K562 (cell line): ENCODE data around the gene GALNT13. TPM values are rescaled to one million over a fixed set of nuclear protein-coding genes. Genes with fewer than 3 reads are reported as not detected.

ENCODE experiments used
- ATAC-seq: fragments of 200-7000 bp; cut with Tn5 transposase; 3 replicates; pipeline ENCODE4 v1.9.1; 2020; ENCODE audit warnings: moderate library complexity
- BruUV-seq: library from RNA; stranded (reverse); fragments of 400-500 nt; replicated peaks from 2 replicates; lab custom pipeline; 2021; lab: Mats Ljungman, UMichigan
- CTCF ChIA-PET: fragments of 300-600 bp; formaldehyde crosslinking; extraction: SDS; loops from one replicate; lab custom pipeline; 2021; ENCODE audit warnings: low intra/inter-chr PET ratio; lab: Yijun Ruan, JAX
- POLR2A ChIA-PET: fragments of 300-600, 350-650 bp; sonication (Branson Sonifier 250); formaldehyde crosslinking; extraction: SDS; loops from one replicate; lab custom pipeline; 2021; ENCODE audit warnings: antibody characterized with exemption, inconsistent platforms; lab: Yijun Ruan, JAX
- DNase-seq, 4 experiments: peaks; one replicate each; pipeline versions ENCODE4 v3.0.0 to v3.0.0-alpha.2; 2011 to 2018; ENCODE audit warnings: low spot score in 3 of 4, mixed read lengths in 3 of 4; ENCODE audit errors: extremely low read depth in 1 of 4
- FAIRE-seq: peaks from 2 replicates; lab custom pipeline; 2011; peaks lifted over from hg19 to GRCh38; lab: Jason Lieb, UNC
- H2AFZ ChIP-seq: 2 replicates; pipeline ENCODE4 v1.6.0; 2011; ENCODE audit warnings: low read depth, low read length, control low read depth, inconsistent platforms
- H3K27ac ChIP-seq: fragments of 200-600 bp; 3 replicates; pipeline ENCODE4 v1.8.0; 2011; ENCODE audit warnings: low read depth, mild to moderate bottlenecking, control low read depth, inconsistent platforms, low read length, moderate library complexity, mixed read lengths; ENCODE audit errors: extremely low read depth
- H3K27me3 ChIP-seq, 2 experiments: fragments of 300-600 bp in 1 of 2; 2 replicates in 1 of 2; 3 replicates in 1 of 2; pipeline versions ENCODE4 v1.6.0 to v1.8.0; 2011; ENCODE audit warnings: inconsistent platforms in 2 of 2, low read length in 2 of 2, mild to moderate bottlenecking in 1 of 2, mixed read lengths in 1 of 2, moderate library complexity in 1 of 2; ENCODE audit not compliant: control insufficient read depth in 2 of 2, insufficient read depth in 2 of 2
- H3K36me3 ChIP-seq: fragments of 300-600 bp; 3 replicates; pipeline ENCODE4 v1.8.0; 2011; ENCODE audit warnings: mild to moderate bottlenecking, low read length, inconsistent platforms; ENCODE audit not compliant: control insufficient read depth, insufficient read depth
- H3K4me1 ChIP-seq, 2 experiments: fragments of 200-600 bp in 1 of 2; replicated peaks in 1 of 2; 2 replicates in 1 of 2; 3 replicates in 1 of 2; pipeline versions ENCODE4 v1.5.1 to v1.8.0; 2011; ENCODE audit warnings: inconsistent platforms in 2 of 2, low read length in 2 of 2, mild to moderate bottlenecking in 1 of 2, mixed read lengths in 1 of 2, moderate library complexity in 1 of 2; ENCODE audit not compliant: control insufficient read depth in 2 of 2, insufficient read depth in 2 of 2
- H3K4me2 ChIP-seq: 2 replicates; pipeline ENCODE4 v1.6.1; 2011; ENCODE audit warnings: low read length, control low read depth, inconsistent platforms, mixed read lengths; ENCODE audit not compliant: insufficient read depth
- H3K4me3 ChIP-seq: fragments of 200-600 bp; sonication (generic), shearing (Covaris generic); 2 replicates; pipeline ENCODE4 v1.5.1; 2016; ENCODE audit warnings: control low read depth, inconsistent platforms
- H3K79me2 ChIP-seq: fragments of 200-600 bp; 3 replicates; pipeline ENCODE4 v1.8.0; 2011; ENCODE audit warnings: low read length, inconsistent platforms; ENCODE audit not compliant: control insufficient read depth, insufficient read depth
- H3K9ac ChIP-seq, 2 experiments: 2 replicates each; pipeline versions ENCODE4 v1.6.0 to v1.6.1; 2011; ENCODE audit warnings: low read depth in 2 of 2, low read length in 2 of 2, control low read depth in 1 of 2, inconsistent platforms in 1 of 2, mild to moderate bottlenecking in 1 of 2, mixed read lengths in 1 of 2; ENCODE audit not compliant: insufficient read depth in 1 of 2
- H3K9me1 ChIP-seq: one replicate; pipeline ENCODE4 v1.6.0; 2011; ENCODE audit warnings: inconsistent platforms, mild to moderate bottlenecking, low read length, moderate library complexity; ENCODE audit not compliant: control insufficient read depth, insufficient read depth
- H3K9me3 ChIP-seq: replicated peaks from 2 replicates; pipeline ENCODE4 v1.5.1; 2011; ENCODE audit warnings: low read depth, low read length, inconsistent platforms; ENCODE audit not compliant: control insufficient read depth, insufficient read depth
- H4K20me1 ChIP-seq: replicated peaks from 2 replicates; pipeline ENCODE4 v1.6.1; 2011; ENCODE audit warnings: low read length, inconsistent platforms, mixed read lengths; ENCODE audit not compliant: control insufficient read depth, insufficient read depth
- EP400 ChIP-seq: fragments of 450-650 bp; IDR thresholded peaks from 2 replicates; pipeline ENCODE4 v1.6.1; 2017; ENCODE audit warnings: antibody characterized with exemption, mild to moderate bottlenecking, moderate library complexity
- ESRRB ChIP-seq: fragments of 250-450 bp; sonication (Bioruptor Pico); IDR thresholded peaks from 2 replicates; pipeline ENCODE4 v1.5.0; 2020; ENCODE audit warnings: mild to moderate bottlenecking, moderate library complexity, borderline replicate concordance
- GABPB1 ChIP-seq: sonication (generic); formaldehyde crosslinking; IDR thresholded peaks from 2 replicates; pipeline ENCODE4 v1.8.0; 2022; ENCODE audit warnings: mild to moderate bottlenecking, missing genetic modification reagents
- GATA2 ChIP-seq: sonication (generic); formaldehyde crosslinking; IDR thresholded peaks from 2 replicates; pipeline ENCODE4 v1.4.0; 2020; ENCODE audit warnings: mild to moderate bottlenecking, missing genetic modification reagents
- GTF2E2 ChIP-seq: fragments of 200-800 bp; sonication (Bioruptor generic); IDR thresholded peaks from 2 replicates; pipeline ENCODE4 v1.6.1; 2016; ENCODE audit warnings: missing genetic modification characterization, missing compliant biosample characterization
- POLR2A ChIP-seq: fragments of 450-650 bp; conservative IDR thresholded peaks from 2 replicates; pipeline ENCODE4 v1.6.1; 2016
- RAD51 ChIP-seq: fragments of 450-650 bp; IDR thresholded peaks from 2 replicates; pipeline ENCODE4 v1.7.1; 2016; ENCODE audit warnings: low read depth, mild to moderate bottlenecking, borderline replicate concordance
- SNIP1 ChIP-seq: fragments of 450-650 bp; IDR thresholded peaks from 2 replicates; pipeline ENCODE4 v1.7.1; 2017; ENCODE audit warnings: low read depth, mild to moderate bottlenecking
- SP2 ChIP-seq: IDR thresholded peaks from 2 replicates; pipeline ENCODE4 v1.6.1; 2011; ENCODE audit warnings: mild to moderate bottlenecking, low read depth, low read length, moderate library complexity; ENCODE audit not compliant: poor library complexity, severe bottlenecking; ENCODE audit errors: extremely low read depth
- TCF15 ChIP-seq: fragments of 250-450 bp; sonication (Bioruptor Pico); IDR thresholded peaks from 2 replicates; pipeline ENCODE4 v1.8.0; 2022; ENCODE audit warnings: moderate library complexity, mild to moderate bottlenecking, inconsistent platforms
- ZNF551 ChIP-seq: fragments of 250-450 bp; sonication (Bioruptor Pico); IDR thresholded peaks from 2 replicates; pipeline ENCODE4 v1.5.0; 2021; ENCODE audit warnings: mild to moderate bottlenecking, moderate library complexity
- ZNF785 ChIP-seq: fragments of 250-450 bp; sonication (Bioruptor Pico); IDR thresholded peaks from 2 replicates; pipeline ENCODE4 v1.4.0; 2020; ENCODE audit warnings: mild to moderate bottlenecking
- WGBS: fragments of 100-300 bp; shearing (Covaris generic); methylation state at CpG from one replicate; pipeline ENCODE4 v1.1.6; 2016; ENCODE audit warnings: low coverage, mixed read lengths; ENCODE audit not compliant: insufficient coverage; ENCODE audit errors: missing lambda C conversion rate; 5-methylcytosine and 5-hydroxymethylcytosine counted together
- in situ Hi-C: fragments of 300-500 bp; cut with MboI; formaldehyde crosslinking; loops from 4 replicates; pipeline ENCODE4 v1.15.0; 2018; ENCODE audit warnings: inconsistent platforms, mixed read lengths
- intact Hi-C: fragments of 100-400 bp; cut with micrococcal nuclease; formaldehyde crosslinking; loops from 2 replicates; pipeline ENCODE4 v1.14.2; 2022
- polyA plus RNA-seq, 8 experiments: library from polyadenylated mRNA; depleted of rRNA in 4 of 8; stranded (reverse) in 5 of 8; unstranded in 3 of 8; fragments of >200 nt; fragmentation: Nextera tagmentation in 2 of 8; fragmentation: Illumina TruSeq in 1 of 8; extraction: Ambion mirVana in 2 of 8; extraction: Trizol in 1 of 8; gene quantifications; 2 replicates each; pipeline versions ENCODE4 v1.2.1 to v1.2.3, GENCODE V29; 2011 to 2014; ENCODE audit warnings: inconsistent platforms in 1 of 8, missing spikeins in 1 of 8
- total RNA-seq, 7 experiments: library from RNA; depleted of rRNA in 6 of 7; stranded (reverse); fragments of >200 nt in 6 of 7; fragmentation: Illumina TruSeq in 2 of 7; extraction: Trizol in 2 of 7; gene quantifications; 2 replicates each; pipeline versions ENCODE4 v1.2.1 to v1.2.3, GENCODE V29; 2011 to 2021; ENCODE audit warnings: low replicate concordance in 1 of 7
- TF ChIP-seq, protein P1 (sequence below), 3 experiments: fragments of 200-800 bp in 1 of 3; sonication (Bioruptor generic) in 1 of 3; sonication (generic) in 1 of 3; formaldehyde crosslinking in 1 of 3; IDR thresholded peaks; 2 replicates each; pipeline versions ENCODE4 v1.6.1 to v1.8.0; 2016 to 2022; ENCODE audit warnings: mild to moderate bottlenecking in 2 of 3, missing compliant biosample characterization in 2 of 3, missing genetic modification characterization in 2 of 3, missing genetic modification reagents in 1 of 3
- TF ChIP-seq, protein P2 (sequence below): sonication (generic); formaldehyde crosslinking; IDR thresholded peaks from 2 replicates; pipeline ENCODE4 v1.9.0; 2022; ENCODE audit warnings: mild to moderate bottlenecking, missing genetic modification reagents

The GALNT13 gene
- total and polyA plus RNA-seq, 9 of the 15 experiments (the other 6 are each of a cell fraction or from before 2014, with no cell fraction given): not detected

GRCh38 chr2:154370873-154371272 lies 499.2 kb downstream of the GALNT13 start:
- Histone ChIP-seq H3K9ac (no peak overlapping the region), H4K20me1 (no peaks in the 10 kb centered on the region), H2AFZ (no peak overlapping the region), H3K79me2 (no peaks in the 10 kb centered on the region), H3K4me3 (no peak overlapping the region), H3K4me2 (no peak overlapping the region), H3K27ac (no peak overlapping the region), H3K36me3 (no peaks in the 10 kb centered on the region), H3K4me1 (no peaks in the 10 kb centered on the region), H3K9me1 (no peaks in the 10 kb centered on the region), H3K9me3 (no peaks in the 10 kb centered on the region; the same call in 1 of the 2 replicates), H3K27me3 (no peaks in the 10 kb centered on the region)
- DNase-seq (no peak), FAIRE-seq (no peak), ATAC-seq (no peak)
- POLR2A ChIA-PET: no interaction called here
- TF ChIP-seq GTF2E2 (tag) (no peak), POLR2A (no peak), ZNF785 (CRISPR knock-in tag) (no peak)
- in situ Hi-C loops: no loop called here
- no TSS peak for BruUV-seq
- CTCF ChIA-PET: no interaction called here
- intact Hi-C loops: no loop called here

DNA sequence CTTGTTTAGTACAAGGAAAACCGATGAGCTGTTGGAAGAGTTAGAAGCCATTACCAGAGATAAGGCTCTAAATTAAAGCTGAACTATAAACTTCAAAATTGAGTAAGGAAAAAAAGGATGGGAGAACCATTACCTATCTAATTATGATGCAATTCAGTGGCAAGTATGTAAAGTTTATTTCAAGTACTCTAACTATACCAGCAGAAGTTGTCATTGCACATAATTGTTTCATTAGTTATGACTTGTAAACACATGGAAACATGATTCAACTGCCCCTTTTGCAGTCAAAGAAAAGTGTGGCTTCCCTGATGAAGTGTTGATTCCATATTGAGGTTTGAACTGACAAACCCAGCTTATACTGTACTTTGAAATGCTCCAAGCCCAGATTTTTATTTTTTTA lies 502.7 kb downstream of the GALNT13 start:
- H3K9me1 ChIP-seq: no peaks in the 10 kb centered on the region
- intact Hi-C loops (no loop called here), in situ Hi-C loops (no loop called here)
- H3K4me1 ChIP-seq: no peaks in the 10 kb centered on the region
- no peaks in the 10 kb centered on the region for H4K20me1 ChIP-seq
- H3K36me3 ChIP-seq: no peaks in the 10 kb centered on the region
- H3K4me3 ChIP-seq: no peak overlapping the region
- DNase-seq: no peak
- POLR2A ChIA-PET: no interaction called here
- H3K27me3 ChIP-seq: no peaks in the 10 kb centered on the region
- no TSS peak for BruUV-seq
- no peaks in the 10 kb centered on the region; the same call in 1 of the 2 replicates for H3K9me3 ChIP-seq
- TF ChIP-seq GABPB1 (no peak), ESRRB (no peak), EP400 (no peak), SP2 (no peak), ZNF551 (CRISPR knock-in tag) (no peak), RAD51 (no peak), SNIP1 (no peak), GATA2 (CRISPR knock-in tag) (no peak), TCF15 (CRISPR knock-in tag) (no peak)
- TF ChIP-seq, protein P1, sequence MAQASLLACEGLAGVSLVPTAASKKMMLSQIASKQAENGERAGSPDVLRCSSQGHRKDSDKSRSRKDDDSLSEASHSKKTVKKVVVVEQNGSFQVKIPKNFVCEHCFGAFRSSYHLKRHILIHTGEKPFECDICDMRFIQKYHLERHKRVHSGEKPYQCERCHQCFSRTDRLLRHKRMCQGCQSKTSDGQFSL (CRISPR knock-in tag; IDR thresholded peaks at IDR 0.05): no peak
- TF ChIP-seq, protein P1 (tag; IDR thresholded peaks at IDR 0.05): no peak
- TF ChIP-seq, protein P2, sequence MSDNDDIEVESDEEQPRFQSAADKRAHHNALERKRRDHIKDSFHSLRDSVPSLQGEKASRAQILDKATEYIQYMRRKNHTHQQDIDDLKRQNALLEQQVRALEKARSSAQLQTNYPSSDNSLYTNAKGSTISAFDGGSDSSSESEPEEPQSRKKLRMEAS (CRISPR knock-in tag): no peak
- FAIRE-seq: no peak
- no peak overlapping the region for H3K4me2 ChIP-seq
- no peak overlapping the region for H3K9ac ChIP-seq
- H3K27ac ChIP-seq: no peak overlapping the region
- 0% methylated on average over 1 of the region's 1 CpG for WGBS
- no peak overlapping the region for H2AFZ ChIP-seq
- CTCF ChIA-PET: no interaction called here
- ATAC-seq: no peak
- no peaks in the 10 kb centered on the region for H3K79me2 ChIP-seq
